GM10847 (cell line): ENCODE results near the gene SLC22A7.

ENCODE experiments used
- POLR2A ChIP-seq: IDR thresholded peaks from 2 replicates; pipeline ENCODE4 v1.6.1; 2011; ENCODE audit not compliant: insufficient read length; ENCODE audit errors: extremely low read depth

The SLC22A7 gene, protein sequence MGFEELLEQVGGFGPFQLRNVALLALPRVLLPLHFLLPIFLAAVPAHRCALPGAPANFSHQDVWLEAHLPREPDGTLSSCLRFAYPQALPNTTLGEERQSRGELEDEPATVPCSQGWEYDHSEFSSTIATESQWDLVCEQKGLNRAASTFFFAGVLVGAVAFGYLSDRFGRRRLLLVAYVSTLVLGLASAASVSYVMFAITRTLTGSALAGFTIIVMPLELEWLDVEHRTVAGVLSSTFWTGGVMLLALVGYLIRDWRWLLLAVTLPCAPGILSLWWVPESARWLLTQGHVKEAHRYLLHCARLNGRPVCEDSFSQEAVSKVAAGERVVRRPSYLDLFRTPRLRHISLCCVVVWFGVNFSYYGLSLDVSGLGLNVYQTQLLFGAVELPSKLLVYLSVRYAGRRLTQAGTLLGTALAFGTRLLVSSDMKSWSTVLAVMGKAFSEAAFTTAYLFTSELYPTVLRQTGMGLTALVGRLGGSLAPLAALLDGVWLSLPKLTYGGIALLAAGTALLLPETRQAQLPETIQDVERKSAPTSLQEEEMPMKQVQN

GRCh38 chr6:43297644-43298564 lies at the start of gene SLC22A7:
Gene SLC22A7 (plus strand): TSS chr6:43298260. CDS start chr6:43298359, 99 bp downstream.
- no peak for TF ChIP-seq POLR2A

DNA sequence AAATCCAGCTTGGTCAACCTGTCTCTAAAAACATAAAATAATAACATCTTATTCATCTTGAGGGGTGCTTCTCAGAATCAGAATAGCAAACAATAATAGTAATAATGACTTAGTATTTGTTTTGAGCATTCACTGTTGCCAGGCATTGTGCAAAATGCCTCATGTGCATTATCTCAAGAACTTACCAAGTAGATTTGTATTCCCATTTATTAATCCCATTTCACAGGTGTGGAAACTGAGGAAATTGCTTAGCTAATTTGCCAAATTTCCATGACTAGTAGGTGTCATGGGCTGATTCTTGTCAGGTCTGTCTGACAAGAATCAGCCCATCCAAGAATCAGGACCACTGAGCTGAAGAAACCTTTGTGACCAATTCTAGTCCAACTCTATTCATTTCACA lies 49.3 kb upstream of the SLC22A7 start:
- no peak for TF ChIP-seq POLR2A

DNA sequence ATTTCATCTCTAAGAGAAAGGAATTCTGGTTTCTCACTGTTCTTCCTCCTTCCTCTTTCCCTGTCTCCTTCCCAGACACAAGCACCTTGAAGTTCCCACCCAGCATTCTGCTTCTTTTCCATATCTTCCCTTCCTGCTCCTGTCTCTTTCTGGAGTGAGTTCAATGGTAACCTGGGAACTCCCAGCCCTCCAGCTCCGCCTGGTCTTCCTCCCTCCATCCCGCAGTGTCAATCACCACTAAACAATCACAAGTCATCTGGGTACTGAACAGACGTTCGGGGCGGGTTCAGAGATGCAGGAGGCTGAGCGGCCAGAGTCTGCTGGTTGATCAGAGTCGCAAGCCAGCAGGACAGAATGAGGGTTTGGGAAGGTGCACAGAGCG lies 47.1 kb upstream of the SLC22A7 start:
- no peak for TF ChIP-seq POLR2A

- no peak for TF ChIP-seq POLR2A
These were observed 44.7 kb upstream of the SLC22A7 start for GRCh38 chr6:43253401-43253800.

DNA sequence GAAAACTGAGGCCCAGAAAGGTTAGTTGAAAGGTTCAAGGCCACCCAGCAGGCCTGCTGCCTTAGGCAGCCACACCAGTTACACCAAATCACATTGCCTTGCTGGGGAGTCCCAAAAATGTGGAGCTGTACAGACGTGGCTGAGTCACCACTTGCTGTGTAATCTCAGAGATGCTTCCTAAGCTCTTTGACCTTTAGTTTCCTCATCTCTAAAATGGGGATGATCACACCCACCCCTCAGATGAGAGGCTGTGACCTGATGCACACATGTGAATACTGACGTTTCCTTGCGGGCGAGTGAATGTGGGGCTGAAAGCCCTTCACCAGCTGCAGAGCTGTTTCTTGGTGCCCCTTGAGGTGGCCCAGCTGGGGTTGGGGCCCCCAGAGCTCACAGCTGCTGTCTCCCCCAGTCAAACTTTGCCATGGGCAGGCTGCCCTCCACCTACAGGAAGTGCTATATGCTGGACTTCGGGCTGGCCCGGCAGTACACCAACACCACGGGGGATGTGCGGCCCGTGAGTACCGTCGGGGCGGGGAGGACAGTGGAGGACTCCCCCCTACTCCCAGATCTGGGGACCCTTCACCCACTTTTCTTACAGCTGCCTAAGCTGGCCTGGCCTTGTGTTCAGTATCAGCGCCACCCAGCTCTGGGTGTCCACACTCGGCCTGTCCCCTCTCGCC lies 43.8 kb upstream of the SLC22A7 start:
- TF ChIP-seq POLR2A: no peak

DNA sequence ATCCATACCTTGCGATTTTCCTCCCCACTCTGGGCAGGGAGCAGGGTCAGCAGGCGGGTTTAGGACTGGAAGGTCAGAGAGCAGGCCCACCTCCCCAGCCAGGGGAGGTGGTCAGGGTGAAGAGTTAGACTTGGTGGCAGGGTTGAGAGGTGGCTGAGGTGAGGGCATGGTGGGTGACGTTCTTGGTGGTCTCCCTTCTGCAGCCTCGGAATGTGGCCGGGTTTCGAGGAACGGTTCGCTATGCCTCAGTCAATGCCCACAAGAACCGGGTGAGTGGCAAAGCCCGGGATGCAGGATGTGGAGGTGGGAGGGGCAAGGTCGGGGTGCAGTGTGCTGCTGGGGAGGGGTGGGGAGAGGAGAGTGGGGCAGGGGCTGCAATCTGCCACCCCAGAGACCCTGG lies 43.2 kb upstream of the SLC22A7 start:
- TF ChIP-seq POLR2A: no peak

GRCh38 chr6:43255408-43256054 lies 42.5 kb upstream of the SLC22A7 start:
- TF ChIP-seq POLR2A: no peak

GRCh38 chr6:43256670-43257366 lies 41.2 kb upstream of the SLC22A7 start:
- TF ChIP-seq POLR2A: no peak

- no peak for TF ChIP-seq POLR2A
These were observed 40.5 kb upstream of the SLC22A7 start for GRCh38 chr6:43257367-43258145.

GRCh38 chr6:43258180-43258579 lies 39.9 kb upstream of the SLC22A7 start:
- no peak for TF ChIP-seq POLR2A

DNA sequence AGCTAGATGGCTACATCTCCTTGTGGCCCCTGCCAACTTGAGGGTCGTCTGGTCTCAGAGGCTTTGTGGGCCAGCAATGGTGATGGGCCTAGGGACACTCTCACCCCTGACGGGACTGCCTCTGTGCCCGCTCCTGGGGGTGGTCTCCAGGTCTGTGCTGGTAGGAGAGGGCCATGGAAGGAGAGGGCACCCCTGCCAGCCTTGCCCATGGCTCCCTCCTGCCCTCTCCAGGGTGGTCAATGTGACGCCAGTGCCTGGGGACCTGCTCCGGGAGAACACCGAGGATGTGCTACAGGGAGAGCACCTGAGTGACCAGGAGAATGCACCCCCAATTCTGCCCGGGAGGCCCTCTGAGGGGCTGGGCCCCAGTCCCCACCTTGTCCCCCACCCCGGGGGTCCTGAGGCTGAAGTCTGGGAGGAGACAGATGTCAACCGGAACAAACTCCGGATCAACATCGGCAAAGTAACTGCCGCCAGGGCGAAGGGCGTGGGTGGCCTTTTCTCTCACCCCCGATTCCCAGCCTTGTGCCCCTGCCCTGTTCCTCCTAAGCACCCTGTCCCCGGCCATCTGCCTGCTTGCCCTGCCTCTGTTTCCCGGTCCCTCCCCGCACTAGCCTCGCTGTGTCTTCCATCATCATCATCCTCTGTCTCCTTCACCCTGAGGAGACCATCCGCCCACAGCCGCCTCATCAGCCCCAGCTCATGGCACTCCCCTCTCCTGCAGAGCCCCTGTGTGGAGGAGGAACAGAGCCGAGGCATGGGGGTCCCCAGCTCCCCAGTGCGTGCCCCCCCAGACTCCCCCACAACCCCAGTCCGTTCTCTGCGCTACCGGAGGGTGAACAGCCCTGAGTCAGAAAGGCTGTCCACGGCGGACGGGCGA lies 39.0 kb upstream of the SLC22A7 start:
- TF ChIP-seq POLR2A: no peak

- no peak for TF ChIP-seq POLR2A
These were observed 37.3 kb upstream of the SLC22A7 start for GRCh38 chr6:43260791-43261190.

- no peak for TF ChIP-seq POLR2A
These were observed 36.9 kb upstream of the SLC22A7 start for GRCh38 chr6:43261198-43261597.
